GM23338 (cell line): Measurements from ENCODE around the gene ACTR8. TPM values are rescaled to one million over a fixed set of nuclear protein-coding genes. Genes with fewer than 3 reads are reported as not detected.

Source experiments
- ATAC-seq: fragments of 200-7000 bp; cut with Tn5 transposase; 3 replicates; pipeline ENCODE4 v1.9.1; 2020
- DNase-seq: peaks from one replicate; pipeline ENCODE4 v3.0.0-alpha.2; 2015; ENCODE audit warnings: low spot score
- H2AFZ ChIP-seq: fragments of 200-600 bp; sonication (generic); 2 replicates; pipeline ENCODE4 v1.8.0; 2016; ENCODE audit warnings: antibody characterized with exemption, mild to moderate bottlenecking, moderate library complexity
- H3F3A ChIP-seq: fragments of 200-600 bp; sonication (generic); replicated peaks from 2 replicates; pipeline ENCODE4 v1.8.0; 2017; ENCODE audit warnings: antibody characterized with exemption, mixed run types, low read depth
- H3K27ac ChIP-seq: fragments of 200-600 bp; sonication (generic); 2 replicates; pipeline ENCODE4 v1.6.1; 2016; ENCODE audit warnings: low read depth
- H3K27me3 ChIP-seq: fragments of 200-600 bp; sonication (generic); 2 replicates; pipeline ENCODE4 v1.8.0; 2016; ENCODE audit warnings: mild to moderate bottlenecking, mixed run types, moderate library complexity; ENCODE audit not compliant: insufficient read depth
- H3K36me3 ChIP-seq: fragments of 200-600 bp; sonication (generic); 2 replicates; pipeline ENCODE4 v1.8.0; 2016; ENCODE audit warnings: mild to moderate bottlenecking; ENCODE audit not compliant: insufficient read depth
- H3K4me1 ChIP-seq: fragments of 200-600 bp; sonication (generic); 2 replicates; pipeline ENCODE4 v1.8.0; 2016; ENCODE audit warnings: mild to moderate bottlenecking, moderate library complexity; ENCODE audit not compliant: insufficient read depth
- H3K4me2 ChIP-seq: fragments of 200-600 bp; sonication (generic); 2 replicates; pipeline ENCODE4 v1.7.1; 2017; ENCODE audit warnings: mixed run types
- H3K4me3 ChIP-seq: fragments of 200-600 bp; sonication (generic); 2 replicates; pipeline ENCODE4 v1.6.1; 2016; ENCODE audit warnings: mixed run types
- H3K79me2 ChIP-seq: fragments of 200-600 bp; sonication (generic); replicated peaks from 2 replicates; pipeline ENCODE4 v1.8.0; 2017; ENCODE audit warnings: mild to moderate bottlenecking; ENCODE audit not compliant: insufficient read depth
- H3K9me2 ChIP-seq: fragments of 200-600 bp; sonication (generic); 2 replicates; pipeline ENCODE4 v1.8.0; 2017; ENCODE audit not compliant: insufficient read depth
- H4K20me1 ChIP-seq: fragments of 200-600 bp; sonication (generic); replicated peaks from 2 replicates; pipeline ENCODE4 v1.8.0; 2017; ENCODE audit warnings: mild to moderate bottlenecking; ENCODE audit not compliant: insufficient read depth
- H3K27ac Mint-ChIP-seq: 2 replicates; pipeline ENCODE4 v1.8.0; 2020; ENCODE audit warnings: inconsistent platforms, mild to moderate bottlenecking, moderate library complexity, mixed read lengths
- H3K27me3 Mint-ChIP-seq: 3 replicates; pipeline ENCODE4 v1.8.0; 2022; ENCODE audit warnings: low read depth, mild to moderate bottlenecking, moderate library complexity, mixed read lengths, inconsistent platforms; ENCODE audit not compliant: insufficient read depth, poor library complexity
- H3K36me3 Mint-ChIP-seq: 3 replicates; pipeline ENCODE4 v1.8.0; 2021; ENCODE audit warnings: low read depth, mild to moderate bottlenecking, inconsistent platforms, moderate library complexity, mixed read lengths
- H3K4me1 Mint-ChIP-seq: 3 replicates; pipeline ENCODE4 v1.8.0; 2020; ENCODE audit warnings: mild to moderate bottlenecking, inconsistent platforms, mixed read lengths
- H3K4me3 Mint-ChIP-seq: 3 replicates; pipeline ENCODE4 v1.8.0; 2021; ENCODE audit warnings: moderate library complexity, mild to moderate bottlenecking, inconsistent platforms, mixed read lengths
- H3K9me3 Mint-ChIP-seq: 3 replicates; pipeline ENCODE4 v1.8.0; 2020; ENCODE audit warnings: moderate library complexity, mild to moderate bottlenecking, inconsistent platforms, mixed read lengths
- CREB1 ChIP-seq: fragments of 250-450 bp; sonication (Bioruptor Pico); IDR thresholded peaks from 2 replicates; pipeline ENCODE4 v1.5.0; 2020; ENCODE audit warnings: low read depth, mild to moderate bottlenecking, moderate library complexity
- EZH2 ChIP-seq: fragments of 200-600 bp; sonication (generic); IDR thresholded peaks from one replicate; pipeline ENCODE4 v1.8.0; 2017; ENCODE audit warnings: antibody characterized with exemption, mild to moderate bottlenecking, low read depth; ENCODE audit not compliant: unreplicated experiment
- EZH2phosphoT487 ChIP-seq: fragments of 200-600 bp; sonication (generic); IDR thresholded peaks from one replicate; pipeline ENCODE4 v1.8.1; 2018; ENCODE audit warnings: antibody characterized with exemption; ENCODE audit not compliant: unreplicated experiment
- JUNB ChIP-seq: IDR thresholded peaks from one replicate; pipeline ENCODE4 v1.6.1; 2016; ENCODE audit warnings: antibody characterized with exemption; ENCODE audit not compliant: unreplicated experiment
- NANOG ChIP-seq: IDR thresholded peaks from 2 replicates; pipeline ENCODE4 v1.6.1; 2016; ENCODE audit warnings: antibody characterized with exemption, borderline replicate concordance
- POLR2AphosphoS5 ChIP-seq: IDR thresholded peaks from 2 replicates; pipeline ENCODE4 v1.6.1; 2016; ENCODE audit warnings: antibody characterized with exemption, low read depth
- STAT1 ChIP-seq: IDR thresholded peaks from one replicate; pipeline ENCODE4 v1.6.1; 2016; ENCODE audit warnings: antibody characterized with exemption; ENCODE audit not compliant: unreplicated experiment
- polyA plus RNA-seq: library from polyadenylated mRNA; unstranded; fragments of >200 nt; fragmentation: Nextera tagmentation; extraction: Ambion mirVana; gene quantifications from 2 replicates; pipeline ENCODE4 v1.2.1, GENCODE V29; 2016
- total RNA-seq: library from RNA; depleted of rRNA; stranded (reverse); fragments of >200 nt; shearing (Covaris generic); gene quantifications from 2 replicates; pipeline ENCODE4 v1.2.3, GENCODE V29; 2014
- TF ChIP-seq, protein P1 (sequence below): IDR thresholded peaks from one replicate; pipeline ENCODE4 v1.6.1; 2018; ENCODE audit warnings: antibody characterized with exemption; ENCODE audit not compliant: unreplicated experiment
- TF ChIP-seq, protein P2 (sequence below), 2 experiments: fragments of 200-600 bp in 1 of 2; sonication (generic) in 1 of 2; conservative IDR thresholded peaks; 2 replicates each; pipeline versions ENCODE4 v1.5.1 to v1.6.1; 2016 to 2017; ENCODE audit warnings: antibody characterized with exemption in 2 of 2, low read depth in 2 of 2, mild to moderate bottlenecking in 2 of 2, moderate library complexity in 1 of 2
- TF ChIP-seq, protein P3 (sequence below): IDR thresholded peaks from 2 replicates; pipeline ENCODE4 v1.6.1; 2016; ENCODE audit warnings: antibody characterized with exemption

Gene ACTR8
- total and polyA plus RNA-seq, 2 experiments from 2014 or later = 19.8 to 23.0 TPM

DNA sequence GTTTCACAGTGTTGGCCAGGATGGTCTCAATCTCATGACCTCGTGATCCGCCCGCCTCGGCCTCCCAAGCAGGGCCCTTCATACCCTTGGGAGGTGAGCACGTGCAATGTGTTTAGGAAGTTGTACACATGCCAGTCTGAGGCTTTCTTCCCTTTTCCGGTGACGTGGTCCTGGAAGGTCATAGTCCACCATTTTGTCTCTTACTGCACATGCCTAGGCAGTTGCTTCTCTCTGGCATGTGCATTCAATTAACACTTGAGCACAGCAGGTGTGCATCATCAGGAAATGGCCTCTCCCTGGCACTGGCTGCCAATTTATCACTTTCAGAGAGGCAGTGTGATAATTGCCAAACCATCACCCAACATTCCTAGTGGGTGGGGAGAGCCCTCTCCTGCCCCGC is 31.4 kb upstream of the ACTR8 start:
- TF ChIP-seq POLR2AphosphoS5 (no peak), EZH2 (no peak), STAT1 (no peak), NANOG (no peak), CREB1 (CRISPR knock-in tag) (no peak)
- TF ChIP-seq, protein P1, sequence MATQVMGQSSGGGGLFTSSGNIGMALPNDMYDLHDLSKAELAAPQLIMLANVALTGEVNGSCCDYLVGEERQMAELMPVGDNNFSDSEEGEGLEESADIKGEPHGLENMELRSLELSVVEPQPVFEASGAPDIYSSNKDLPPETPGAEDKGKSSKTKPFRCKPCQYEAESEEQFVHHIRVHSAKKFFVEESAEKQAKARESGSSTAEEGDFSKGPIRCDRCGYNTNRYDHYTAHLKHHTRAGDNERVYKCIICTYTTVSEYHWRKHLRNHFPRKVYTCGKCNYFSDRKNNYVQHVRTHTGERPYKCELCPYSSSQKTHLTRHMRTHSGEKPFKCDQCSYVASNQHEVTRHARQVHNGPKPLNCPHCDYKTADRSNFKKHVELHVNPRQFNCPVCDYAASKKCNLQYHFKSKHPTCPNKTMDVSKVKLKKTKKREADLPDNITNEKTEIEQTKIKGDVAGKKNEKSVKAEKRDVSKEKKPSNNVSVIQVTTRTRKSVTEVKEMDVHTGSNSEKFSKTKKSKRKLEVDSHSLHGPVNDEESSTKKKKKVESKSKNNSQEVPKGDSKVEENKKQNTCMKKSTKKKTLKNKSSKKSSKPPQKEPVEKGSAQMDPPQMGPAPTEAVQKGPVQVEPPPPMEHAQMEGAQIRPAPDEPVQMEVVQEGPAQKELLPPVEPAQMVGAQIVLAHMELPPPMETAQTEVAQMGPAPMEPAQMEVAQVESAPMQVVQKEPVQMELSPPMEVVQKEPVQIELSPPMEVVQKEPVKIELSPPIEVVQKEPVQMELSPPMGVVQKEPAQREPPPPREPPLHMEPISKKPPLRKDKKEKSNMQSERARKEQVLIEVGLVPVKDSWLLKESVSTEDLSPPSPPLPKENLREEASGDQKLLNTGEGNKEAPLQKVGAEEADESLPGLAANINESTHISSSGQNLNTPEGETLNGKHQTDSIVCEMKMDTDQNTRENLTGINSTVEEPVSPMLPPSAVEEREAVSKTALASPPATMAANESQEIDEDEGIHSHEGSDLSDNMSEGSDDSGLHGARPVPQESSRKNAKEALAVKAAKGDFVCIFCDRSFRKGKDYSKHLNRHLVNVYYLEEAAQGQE = no peak
- Histone ChIP-seq H3K27me3 (no peaks in the 10 kb centered on the region), H3K36me3 (no peaks in the 10 kb centered on the region), H3K4me1 (no peaks in the 10 kb centered on the region), H3K4me3 (no peak overlapping the region), H2AFZ (no peak overlapping the region), H3K27ac (no peak overlapping the region), H3F3A (no peaks in the 10 kb centered on the region), H4K20me1 (no peaks in the 10 kb centered on the region), H3K79me2 (no peaks in the 10 kb centered on the region), H3K9me2 (no peaks in the 10 kb centered on the region), H3K4me2 (no peak overlapping the region)
- peaks cover 3% of the 10 kb centered on the region for H3K27me3 Mint-ChIP-seq
- DNase-seq (no peak), ATAC-seq (no peak)
- no peaks in the 10 kb centered on the region; the same call in 2 of the 3 replicates for H3K9me3 Mint-ChIP-seq
- H3K27ac Mint-ChIP-seq = no peak overlapping the region
- no peaks in the 10 kb centered on the region for H3K36me3 Mint-ChIP-seq
- H3K4me1 Mint-ChIP-seq = no peaks in the 10 kb centered on the region; the same call in 2 of the 3 replicates
- no peak overlapping the region for H3K4me3 Mint-ChIP-seq

DNA sequence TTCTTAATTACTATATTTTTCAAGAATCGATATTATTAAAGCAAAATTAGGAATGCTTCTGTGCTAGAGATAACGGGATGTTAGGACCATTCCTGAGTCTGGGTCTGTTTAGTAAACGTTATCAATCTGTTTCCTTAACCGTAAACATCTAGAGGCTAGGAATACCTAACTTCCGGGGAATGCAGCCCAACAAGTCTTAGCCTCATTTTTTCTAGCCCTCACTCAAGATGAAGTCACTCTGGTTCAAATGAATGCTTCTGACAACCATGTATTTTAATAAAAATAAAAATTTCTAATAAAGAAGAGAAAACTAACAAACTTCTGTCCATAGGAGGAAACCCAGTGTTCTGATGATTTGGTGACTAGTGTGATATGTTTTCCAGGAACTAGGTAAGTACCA is 20.8 kb upstream of the ACTR8 start:
- Histone ChIP-seq H3K27ac (no peak overlapping the region), H3K4me3 (no peak overlapping the region), H3K79me2 (no peaks in the 10 kb centered on the region), H2AFZ (no peak overlapping the region), H3K27me3 (no peaks in the 10 kb centered on the region), H3K9me2 (no peaks in the 10 kb centered on the region), H3K36me3 (no peaks in the 10 kb centered on the region), H3F3A (no peaks in the 10 kb centered on the region), H4K20me1 (no peaks in the 10 kb centered on the region), H3K4me2 (no peak overlapping the region), H3K4me1 (no peaks in the 10 kb centered on the region)
- no peak for DNase-seq
- H3K4me3 Mint-ChIP-seq = no peak overlapping the region
- H3K9me3 Mint-ChIP-seq = no peaks in the 10 kb centered on the region
- H3K27ac Mint-ChIP-seq = no peak overlapping the region
- no peaks in the 10 kb centered on the region for H3K27me3 Mint-ChIP-seq
- no peaks in the 10 kb centered on the region for H3K36me3 Mint-ChIP-seq
- no peak for ATAC-seq
- no peaks in the 10 kb centered on the region for H3K4me1 Mint-ChIP-seq
- TF ChIP-seq, protein P1 = no peak
- TF ChIP-seq JUNB (no peak), EZH2 (no peak), EZH2phosphoT487 (no peak), POLR2AphosphoS5 (no peak), CREB1 (CRISPR knock-in tag) (no peak)
- TF ChIP-seq, protein P2, sequence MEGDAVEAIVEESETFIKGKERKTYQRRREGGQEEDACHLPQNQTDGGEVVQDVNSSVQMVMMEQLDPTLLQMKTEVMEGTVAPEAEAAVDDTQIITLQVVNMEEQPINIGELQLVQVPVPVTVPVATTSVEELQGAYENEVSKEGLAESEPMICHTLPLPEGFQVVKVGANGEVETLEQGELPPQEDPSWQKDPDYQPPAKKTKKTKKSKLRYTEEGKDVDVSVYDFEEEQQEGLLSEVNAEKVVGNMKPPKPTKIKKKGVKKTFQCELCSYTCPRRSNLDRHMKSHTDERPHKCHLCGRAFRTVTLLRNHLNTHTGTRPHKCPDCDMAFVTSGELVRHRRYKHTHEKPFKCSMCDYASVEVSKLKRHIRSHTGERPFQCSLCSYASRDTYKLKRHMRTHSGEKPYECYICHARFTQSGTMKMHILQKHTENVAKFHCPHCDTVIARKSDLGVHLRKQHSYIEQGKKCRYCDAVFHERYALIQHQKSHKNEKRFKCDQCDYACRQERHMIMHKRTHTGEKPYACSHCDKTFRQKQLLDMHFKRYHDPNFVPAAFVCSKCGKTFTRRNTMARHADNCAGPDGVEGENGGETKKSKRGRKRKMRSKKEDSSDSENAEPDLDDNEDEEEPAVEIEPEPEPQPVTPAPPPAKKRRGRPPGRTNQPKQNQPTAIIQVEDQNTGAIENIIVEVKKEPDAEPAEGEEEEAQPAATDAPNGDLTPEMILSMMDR (conservative IDR thresholded peaks at IDR 0.05; ENCODE audit: low read depth in 2 of 2) = no peak
- TF ChIP-seq, protein P3, sequence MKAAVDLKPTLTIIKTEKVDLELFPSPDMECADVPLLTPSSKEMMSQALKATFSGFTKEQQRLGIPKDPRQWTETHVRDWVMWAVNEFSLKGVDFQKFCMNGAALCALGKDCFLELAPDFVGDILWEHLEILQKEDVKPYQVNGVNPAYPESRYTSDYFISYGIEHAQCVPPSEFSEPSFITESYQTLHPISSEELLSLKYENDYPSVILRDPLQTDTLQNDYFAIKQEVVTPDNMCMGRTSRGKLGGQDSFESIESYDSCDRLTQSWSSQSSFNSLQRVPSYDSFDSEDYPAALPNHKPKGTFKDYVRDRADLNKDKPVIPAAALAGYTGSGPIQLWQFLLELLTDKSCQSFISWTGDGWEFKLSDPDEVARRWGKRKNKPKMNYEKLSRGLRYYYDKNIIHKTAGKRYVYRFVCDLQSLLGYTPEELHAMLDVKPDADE = no peak
